G401.6 (cell line): ENCODE data around the gene GPR176.

Source experiments
- FAIRE-seq: peaks from 2 replicates; lab custom pipeline; 2012; peaks lifted over from hg19 to GRCh38; lab: Jason Lieb, UNC

Gene GPR176, protein sequence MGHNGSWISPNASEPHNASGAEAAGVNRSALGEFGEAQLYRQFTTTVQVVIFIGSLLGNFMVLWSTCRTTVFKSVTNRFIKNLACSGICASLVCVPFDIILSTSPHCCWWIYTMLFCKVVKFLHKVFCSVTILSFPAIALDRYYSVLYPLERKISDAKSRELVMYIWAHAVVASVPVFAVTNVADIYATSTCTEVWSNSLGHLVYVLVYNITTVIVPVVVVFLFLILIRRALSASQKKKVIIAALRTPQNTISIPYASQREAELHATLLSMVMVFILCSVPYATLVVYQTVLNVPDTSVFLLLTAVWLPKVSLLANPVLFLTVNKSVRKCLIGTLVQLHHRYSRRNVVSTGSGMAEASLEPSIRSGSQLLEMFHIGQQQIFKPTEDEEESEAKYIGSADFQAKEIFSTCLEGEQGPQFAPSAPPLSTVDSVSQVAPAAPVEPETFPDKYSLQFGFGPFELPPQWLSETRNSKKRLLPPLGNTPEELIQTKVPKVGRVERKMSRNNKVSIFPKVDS

GRCh38 chr15:39919748-39920509, at the start of gene GPR176:
Gene GPR176, minus strand, starts transcription at chr15:39920266. Its CDS starts 240 bp downstream, at chr15:39920026.
- FAIRE-seq: no peak

GRCh38 chr15:39969002-39969394, 48.9 kb upstream of the GPR176 start:
- FAIRE-seq: no peak

GRCh38 chr15:39968273-39969001, 48.4 kb upstream of the GPR176 start:
- no peak for FAIRE-seq

DNA sequence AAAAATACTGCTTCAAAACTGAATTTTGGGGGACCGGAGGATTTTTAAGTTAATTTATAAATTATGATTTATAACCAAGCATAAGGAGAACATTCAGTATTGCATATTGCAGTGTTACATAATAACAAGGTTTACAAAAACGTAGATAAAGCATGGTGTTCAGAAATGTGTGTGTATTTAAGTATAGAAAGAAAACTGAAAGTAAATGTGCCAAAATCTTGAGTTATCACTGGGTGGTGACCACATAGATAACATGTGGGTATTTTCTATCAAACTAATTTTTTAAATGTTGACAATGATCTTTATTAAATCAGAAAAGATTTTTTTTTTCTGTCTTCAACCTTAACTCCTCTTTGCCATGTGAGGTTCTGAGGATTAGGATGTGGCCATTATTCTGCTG, 46.5 kb upstream of the GPR176 start:
- FAIRE-seq: no peak

DNA sequence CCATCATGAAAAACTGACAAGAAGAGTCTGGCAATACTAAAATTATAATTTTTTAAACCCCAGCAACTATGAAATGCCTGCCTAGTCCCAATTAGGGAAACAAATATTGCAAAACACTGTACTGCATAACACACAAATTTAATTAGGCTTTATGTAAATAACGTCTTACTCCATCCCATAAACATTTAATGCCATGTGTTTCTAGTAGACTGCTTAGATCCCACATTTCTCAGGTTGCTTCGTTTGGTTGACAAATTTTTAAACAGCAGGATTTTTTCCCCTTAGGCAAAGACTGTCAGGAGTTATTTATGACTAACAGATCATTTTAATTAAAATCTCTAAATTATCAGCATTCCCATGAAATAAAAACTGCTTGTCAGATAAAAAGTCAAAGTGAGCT, 43.7 kb upstream of the GPR176 start:
- no peak for FAIRE-seq

DNA sequence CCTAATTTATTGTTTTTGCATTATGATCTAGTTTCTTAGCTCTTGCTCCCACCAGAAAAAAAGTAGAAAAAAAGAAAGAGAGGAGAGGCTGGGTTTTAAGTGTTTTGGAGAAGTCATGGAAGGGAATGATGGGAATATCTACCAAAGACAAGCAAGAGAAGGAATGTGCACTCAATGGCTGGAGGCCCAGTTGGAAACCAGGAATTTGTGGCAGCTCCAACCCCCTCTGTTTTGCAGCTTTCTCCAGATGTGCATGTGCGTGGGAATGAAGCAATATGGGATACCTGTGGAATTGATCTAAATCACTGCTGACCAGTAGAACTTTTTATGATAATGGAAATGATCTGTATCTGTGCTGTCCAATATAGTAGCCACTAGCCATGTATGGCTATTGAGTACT, 41.0 kb upstream of the GPR176 start:
- no peak for FAIRE-seq

DNA sequence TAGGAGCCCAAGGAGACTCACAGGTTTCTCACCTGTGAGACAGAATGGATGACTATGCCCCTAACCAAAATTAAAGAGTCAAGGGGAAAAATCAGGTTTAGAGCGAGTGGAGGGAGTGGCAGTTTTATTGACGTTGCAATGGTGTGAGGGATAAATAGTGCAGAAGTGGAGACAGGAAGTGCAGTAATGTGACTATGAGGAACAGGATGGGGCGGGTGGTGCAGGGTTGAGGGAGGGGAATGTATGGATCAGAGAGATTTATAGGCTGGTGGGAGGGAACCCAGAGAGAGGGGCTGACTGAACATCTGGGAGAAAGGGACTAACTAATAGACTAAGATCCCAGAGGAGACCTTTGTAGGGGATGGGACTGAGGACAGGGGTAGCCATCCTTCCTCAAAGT, 40.3 kb upstream of the GPR176 start:
- no peak for FAIRE-seq

DNA sequence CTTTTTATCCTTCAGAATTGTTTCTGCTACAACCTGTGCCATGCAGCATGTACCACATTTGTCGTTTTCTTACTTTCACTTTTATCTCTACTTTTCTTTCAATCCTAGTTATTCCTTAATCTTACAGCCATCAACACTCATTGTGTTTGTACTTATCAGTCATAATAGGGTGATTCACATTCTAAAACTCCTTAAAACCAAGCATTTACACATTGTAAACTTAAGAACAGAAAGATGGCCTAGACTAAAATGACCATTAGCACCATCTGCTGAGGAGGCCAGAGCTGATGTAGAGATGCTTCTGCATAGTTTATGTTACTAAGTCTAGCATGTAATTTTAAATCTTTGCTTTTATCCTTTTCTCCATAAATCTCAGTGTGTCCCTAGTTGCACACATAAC, 39.3 kb upstream of the GPR176 start:
- no peak for FAIRE-seq

DNA sequence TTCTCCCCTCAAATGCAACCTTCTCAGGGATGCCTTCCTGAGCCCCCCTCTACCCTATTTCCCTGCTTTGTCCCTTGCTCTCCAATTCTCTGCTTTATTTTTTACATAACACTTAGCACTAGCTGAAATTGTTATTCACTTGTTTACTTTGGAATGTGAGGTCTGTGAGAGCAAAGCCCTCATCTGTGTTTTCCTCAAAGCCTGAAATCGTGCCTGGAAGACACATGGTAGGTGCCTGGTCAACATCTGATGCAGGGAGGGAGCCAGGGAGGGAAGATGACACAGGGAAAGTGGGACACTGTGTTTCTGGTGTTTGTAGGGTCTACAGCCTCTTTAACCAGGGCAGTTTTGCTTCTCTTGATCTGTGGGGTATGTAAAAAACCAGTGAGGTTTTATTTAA, 37.4 kb upstream of the GPR176 start:
- FAIRE-seq: no peak

- no peak for FAIRE-seq
Observed at GRCh38 chr15:39953521-39953920, 33.5 kb upstream of the GPR176 start.

DNA sequence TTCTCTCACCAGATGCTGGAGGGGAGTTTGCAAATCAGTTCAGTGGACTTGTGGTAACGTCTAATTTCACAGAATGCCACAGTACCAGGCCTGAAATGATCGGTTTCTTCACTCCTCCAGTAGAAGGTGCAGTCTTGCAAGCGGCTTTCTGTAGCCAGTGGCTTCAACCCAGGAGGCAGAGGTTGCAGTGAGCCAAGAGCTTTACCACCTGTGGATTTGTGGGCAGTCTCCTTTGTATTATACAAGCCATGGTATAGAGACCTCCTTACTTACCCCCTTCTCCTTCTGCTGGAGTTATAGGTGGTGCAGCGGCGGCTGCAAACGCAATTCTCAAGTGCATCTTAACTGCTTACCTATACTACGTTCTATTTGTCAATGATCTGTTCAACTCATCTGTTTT, 31.5 kb upstream of the GPR176 start:
- FAIRE-seq: no peak

DNA sequence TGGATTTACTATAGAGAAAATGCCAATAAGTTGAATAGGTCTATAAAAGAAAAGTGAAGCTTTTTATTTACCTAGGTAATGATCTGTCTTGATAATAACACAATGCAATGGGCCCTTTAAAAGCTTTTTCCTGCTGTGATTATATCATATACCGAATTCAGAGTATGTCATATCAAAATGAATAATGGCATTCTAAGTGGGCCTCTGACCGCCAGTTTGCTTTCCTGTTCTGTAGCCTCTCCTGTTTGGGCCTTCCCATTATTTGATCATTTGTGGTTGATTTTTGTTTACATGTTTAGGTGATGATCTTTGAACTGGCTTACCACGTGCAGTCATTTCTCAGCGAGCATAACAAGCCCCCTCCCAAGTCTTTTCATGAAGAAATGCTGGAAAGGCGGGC, 28.8 kb upstream of the GPR176 start:
- FAIRE-seq: no peak

GRCh38 chr15:39947401-39948197, 27.5 kb upstream of the GPR176 start:
- FAIRE-seq: no peak

- no peak for FAIRE-seq
Observed at GRCh38 chr15:39946862-39947261, 26.8 kb upstream of the GPR176 start.

DNA sequence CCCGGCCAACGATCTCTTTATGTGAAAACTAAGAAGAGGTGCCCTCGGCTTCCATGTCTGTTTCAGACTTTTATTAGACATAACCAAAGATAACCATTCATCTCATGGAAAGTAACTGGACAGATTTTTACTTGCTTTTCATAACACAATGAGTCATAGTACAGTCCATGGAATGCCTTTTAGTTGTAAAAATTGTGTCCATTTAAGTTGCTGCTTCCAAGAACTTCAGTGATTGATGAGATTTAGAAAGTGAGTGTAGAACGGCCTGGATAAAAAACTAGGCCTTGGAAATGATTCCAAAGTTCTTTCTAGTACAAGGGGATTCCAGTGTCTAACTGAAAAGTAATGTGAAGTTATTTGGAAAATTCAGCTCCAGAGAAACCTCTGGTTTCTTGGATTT, 24.7 kb upstream of the GPR176 start:
- no peak for FAIRE-seq

DNA sequence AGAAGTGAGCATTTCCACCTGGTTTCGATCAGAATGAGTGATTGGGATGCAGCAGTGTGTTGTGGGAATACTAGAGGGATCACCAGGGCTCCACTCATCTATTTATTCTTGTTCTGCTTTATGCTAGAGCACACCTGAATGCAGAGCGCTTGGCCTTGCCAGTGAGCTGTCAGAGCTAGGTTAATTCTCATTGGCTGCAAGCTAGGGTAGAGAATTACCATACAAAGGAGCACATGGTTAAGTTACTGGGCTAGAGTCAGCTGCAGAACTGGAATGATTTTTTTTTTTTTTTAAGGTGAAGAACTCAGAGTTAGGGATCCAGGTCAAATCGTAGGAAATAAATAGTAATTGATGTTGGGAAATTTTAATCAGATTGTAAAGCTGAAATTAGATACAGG, 22.7 kb upstream of the GPR176 start:
- no peak for FAIRE-seq

- FAIRE-seq: no peak
Observed at GRCh38 chr15:39942101-39942752, 22.2 kb upstream of the GPR176 start.

DNA sequence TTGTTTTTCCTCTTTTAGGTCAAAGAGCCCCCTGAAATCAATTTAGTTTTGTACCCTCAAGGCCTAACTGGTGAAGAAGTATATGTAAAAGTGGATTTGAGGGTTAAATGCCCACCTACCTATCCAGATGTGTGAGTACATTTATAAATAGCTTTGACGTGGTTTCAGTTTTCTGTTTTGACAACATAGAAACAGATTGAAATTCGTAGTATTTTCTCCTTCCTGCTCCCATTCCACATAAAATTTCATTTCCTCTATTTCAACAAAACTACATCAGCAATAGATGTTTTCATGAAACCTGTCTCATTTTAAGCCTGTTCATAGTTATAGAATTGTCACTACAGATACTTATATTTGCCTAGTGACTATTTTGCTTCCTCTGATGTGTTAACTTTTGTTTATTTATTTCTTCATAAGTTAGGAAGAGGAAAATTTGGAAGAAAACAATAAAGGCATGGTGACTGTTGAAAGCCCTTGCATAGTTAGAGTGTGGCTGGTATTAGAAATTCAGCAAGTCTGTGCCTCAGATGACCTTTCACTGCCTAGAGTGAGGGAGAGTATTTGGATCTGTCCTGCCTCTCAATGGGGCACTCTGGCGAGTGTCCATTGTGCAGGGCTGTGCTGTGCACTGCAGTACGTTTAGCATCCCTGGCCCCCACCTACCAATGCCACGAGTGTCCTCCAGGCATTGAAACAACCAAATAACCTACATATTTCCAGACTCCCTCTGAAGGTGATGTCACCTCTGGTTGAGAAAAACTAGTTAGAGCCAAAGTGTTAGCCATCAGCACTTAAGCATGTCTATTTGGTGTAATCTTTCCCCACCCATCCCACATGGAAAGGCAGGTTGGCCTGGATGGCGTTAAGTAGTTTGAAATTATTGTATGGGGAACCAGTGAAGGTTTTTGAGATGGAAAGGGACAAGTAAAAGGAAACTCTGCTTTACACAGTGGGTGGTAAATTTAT, 19.7 kb upstream of the GPR176 start:
- no peak for FAIRE-seq

- FAIRE-seq: no peak
Observed at GRCh38 chr15:39937696-39938095, 17.6 kb upstream of the GPR176 start.

GRCh38 chr15:39936681-39937080, 16.6 kb upstream of the GPR176 start:
- FAIRE-seq: no peak
